ENCODE measurements around the gene NFKB1.

Gene NFKB1

GRCh38 chr4:102560115-102560514 lies 59.0 kb downstream of the NFKB1 start:
- no peak overlapping the region for H2AFZ ChIP-seq
- TF ChIP-seq CTCF (IDR thresholded peaks at IDR 0.05): no peak
- no peaks in the 10 kb centered on the region for H3K27me3 ChIP-seq (ENCODE audit: control insufficient read depth, insufficient read depth, low read length)
- H3K36me3 ChIP-seq (ENCODE audit: control insufficient read depth, insufficient read depth, low read length): no peaks in the 10 kb centered on the region
- no peak overlapping the region for H3K4me3 ChIP-seq (ENCODE audit: low read depth, low read length)
- H3K79me2 ChIP-seq: no peaks in the 10 kb centered on the region
- H3K9ac ChIP-seq: no peak overlapping the region
- no peak overlapping the region for H3K27ac ChIP-seq
- H3K4me2 ChIP-seq (ENCODE audit: low read length): no peak overlapping the region
- no peaks in the 10 kb centered on the region for H3K9me3 ChIP-seq (ENCODE audit: control insufficient read depth, low read length)
- no peaks in the 10 kb centered on the region for H3K4me1 ChIP-seq

- no peak overlapping the region for H3K27ac ChIP-seq
- no peaks in the 10 kb centered on the region for H3K9me3 ChIP-seq (ENCODE audit: control insufficient read depth, low read length)
- no peak overlapping the region for H3K4me2 ChIP-seq (ENCODE audit: low read length)
- H3K36me3 ChIP-seq (ENCODE audit: control insufficient read depth, insufficient read depth, low read length): no peaks in the 10 kb centered on the region
- no peak for TF ChIP-seq CTCF (IDR thresholded peaks at IDR 0.05)
- H3K79me2 ChIP-seq: no peaks in the 10 kb centered on the region
- H3K27me3 ChIP-seq (ENCODE audit: control insufficient read depth, insufficient read depth, low read length): no peaks in the 10 kb centered on the region
- no peak overlapping the region for H2AFZ ChIP-seq
- H3K4me1 ChIP-seq: no peaks in the 10 kb centered on the region
- no peak overlapping the region for H3K4me3 ChIP-seq (ENCODE audit: low read depth, low read length)
- no peak overlapping the region for H3K9ac ChIP-seq
Measured at GRCh38 chr4:102560571-102561341, 59.6 kb downstream of the NFKB1 start.

- Histone ChIP-seq H3K27me3 (ENCODE audit: control insufficient read depth, insufficient read depth, low read length) (no peaks in the 10 kb centered on the region), H3K36me3 (ENCODE audit: control insufficient read depth, insufficient read depth, low read length) (no peaks in the 10 kb centered on the region), H3K9me3 (ENCODE audit: control insufficient read depth, low read length) (no peaks in the 10 kb centered on the region), H3K27ac (no peak overlapping the region), H3K4me1 (no peaks in the 10 kb centered on the region), H3K4me2 (ENCODE audit: low read length) (no peak overlapping the region), H3K4me3 (ENCODE audit: low read depth, low read length) (no peak overlapping the region), H3K9ac (no peak overlapping the region), H3K79me2 (no peaks in the 10 kb centered on the region), H2AFZ (no peak overlapping the region)
- TF ChIP-seq CTCF (IDR thresholded peaks at IDR 0.05): no peak
Measured at GRCh38 chr4:102563000-102563399, 61.8 kb downstream of the NFKB1 start.

GRCh38 chr4:102564399-102565059 lies 63.4 kb downstream of the NFKB1 start:
- Histone ChIP-seq H3K79me2 (no peaks in the 10 kb centered on the region), H3K9ac (no peak overlapping the region), H3K9me3 (ENCODE audit: control insufficient read depth, low read length) (no peaks in the 10 kb centered on the region), H3K27ac (no peak overlapping the region), H2AFZ (no peak overlapping the region), H3K27me3 (ENCODE audit: control insufficient read depth, insufficient read depth, low read length) (no peaks in the 10 kb centered on the region), H3K4me1 (no peaks in the 10 kb centered on the region), H3K36me3 (ENCODE audit: control insufficient read depth, insufficient read depth, low read length) (no peaks in the 10 kb centered on the region), H3K4me2 (ENCODE audit: low read length) (no peak overlapping the region), H3K4me3 (ENCODE audit: low read depth, low read length) (no peak overlapping the region)
- TF ChIP-seq CTCF (IDR thresholded peaks at IDR 0.05): no peak
